HepG2 (cell line): Measurements from ENCODE around the gene CREBBP. TPM values are rescaled to one million over a fixed set of nuclear protein-coding genes. Genes with fewer than 3 reads are reported as not detected.

Experiments
- ATF2 ChIP-seq: sonication (generic); formaldehyde crosslinking; IDR thresholded peaks from 2 replicates; pipeline ENCODE4 v1.4.0; 2020; ENCODE audit warnings: missing genetic modification reagents
- ATF4 ChIP-seq, 2 experiments: fragments of 450-650 bp in 1 of 2; sonication (generic) in 1 of 2; formaldehyde crosslinking; IDR thresholded peaks; 2 replicates each; pipeline versions ENCODE4 v1.5.0 to v1.8.0; 2020 to 2022; ENCODE audit warnings: mild to moderate bottlenecking in 1 of 2, missing genetic modification reagents in 1 of 2
- CHCHD3 ChIP-seq: sonication (generic); formaldehyde crosslinking; IDR thresholded peaks from 2 replicates; pipeline ENCODE4 v1.8.0; 2022; ENCODE audit warnings: mild to moderate bottlenecking, missing genetic modification reagents, moderate library complexity
- ELF3 ChIP-seq: IDR thresholded peaks from 2 replicates; pipeline ENCODE4 v1.6.1; 2016; ENCODE audit warnings: missing genetic modification reagents, missing compliant biosample characterization
- FOXO1 ChIP-seq: sonication (generic); formaldehyde crosslinking; IDR thresholded peaks from 2 replicates; pipeline ENCODE4 v1.4.0; 2020; ENCODE audit warnings: missing genetic modification reagents
- GABPA ChIP-seq, 2 experiments: IDR thresholded peaks; 2 replicates each; pipeline ENCODE4 v1.6.1; 2011 to 2016; ENCODE audit warnings: low read depth in 2 of 2, low read length in 1 of 2, missing biosample characterization in 1 of 2, missing genetic modification characterization in 1 of 2
- HNRNPLL ChIP-seq: fragments of 200-400 bp; formaldehyde crosslinking; IDR thresholded peaks from 2 replicates; pipeline ENCODE4 v1.6.1; 2017; ENCODE audit warnings: mild to moderate bottlenecking, low read depth, low read length; ENCODE audit not compliant: poor library complexity, severe bottlenecking
- HOXA7 ChIP-seq: sonication (generic); formaldehyde crosslinking; IDR thresholded peaks from 2 replicates; pipeline ENCODE4 v1.8.1; 2022; ENCODE audit warnings: mild to moderate bottlenecking, missing genetic modification reagents, moderate library complexity
- IKZF1 ChIP-seq: fragments of 450-650 bp; IDR thresholded peaks from 2 replicates; pipeline ENCODE4 v1.7.1; 2016
- IRF2 ChIP-seq: IDR thresholded peaks from 2 replicates; pipeline ENCODE4 v1.6.1; 2018; ENCODE audit warnings: missing genetic modification reagents, missing compliant biosample characterization
- IRX3 ChIP-seq: sonication (generic); formaldehyde crosslinking; IDR thresholded peaks from 2 replicates; pipeline ENCODE4 v1.8.1; 2023; ENCODE audit warnings: mild to moderate bottlenecking, low read depth, missing genetic modification reagents, borderline replicate concordance
- KDM5A ChIP-seq: fragments of 200-600 bp; sonication (generic); IDR thresholded peaks from 2 replicates; pipeline ENCODE4 v1.7.0; 2018; ENCODE audit warnings: antibody characterized with exemption, mild to moderate bottlenecking, low read length, borderline replicate concordance
- MED1 ChIP-seq: sonication (generic); formaldehyde crosslinking; IDR thresholded peaks from 2 replicates; pipeline ENCODE4 v1.4.0; 2020; ENCODE audit warnings: missing genetic modification reagents
- MYNN ChIP-seq: sonication (generic); formaldehyde crosslinking; IDR thresholded peaks from 2 replicates; pipeline ENCODE4 v1.4.0; 2020; ENCODE audit warnings: mild to moderate bottlenecking, low read depth, missing genetic modification reagents
- ONECUT2 ChIP-seq: sonication (generic); formaldehyde crosslinking; IDR thresholded peaks from 2 replicates; pipeline ENCODE4 v1.4.0; 2020; ENCODE audit warnings: missing genetic modification reagents
- PTBP1 ChIP-seq: fragments of 200-400 bp; formaldehyde crosslinking; IDR thresholded peaks from 2 replicates; pipeline ENCODE4 v1.6.1; 2018; ENCODE audit warnings: low read length, low read depth; ENCODE audit not compliant: poor library complexity, severe bottlenecking
- REXO4 ChIP-seq: sonication (generic); formaldehyde crosslinking; IDR thresholded peaks from 2 replicates; pipeline ENCODE4 v1.8.0; 2022; ENCODE audit warnings: missing genetic modification reagents, mild to moderate bottlenecking, borderline replicate concordance
- SALL1 ChIP-seq: sonication (generic); formaldehyde crosslinking; IDR thresholded peaks from 2 replicates; pipeline ENCODE4 v1.8.0; 2022; ENCODE audit warnings: mild to moderate bottlenecking, missing genetic modification reagents
- SKI ChIP-seq: fragments of 450-650 bp; IDR thresholded peaks from one replicate; pipeline ENCODE4 v1.6.1; 2018; ENCODE audit warnings: mild to moderate bottlenecking; ENCODE audit not compliant: partially characterized antibody
- SMAD9 ChIP-seq: sonication (generic); formaldehyde crosslinking; IDR thresholded peaks from 2 replicates; pipeline ENCODE4 v1.5.1; 2020; ENCODE audit warnings: mild to moderate bottlenecking, missing genetic modification reagents
- ZBTB3 ChIP-seq: sonication (generic); formaldehyde crosslinking; IDR thresholded peaks from 2 replicates; pipeline ENCODE4 v1.4.0; 2020; ENCODE audit warnings: low read depth, mild to moderate bottlenecking, moderate library complexity, missing genetic modification reagents, borderline replicate concordance
- ZFAT ChIP-seq: sonication (generic); formaldehyde crosslinking; conservative IDR thresholded peaks from 2 replicates; pipeline ENCODE4 v1.8.1; 2023; ENCODE audit warnings: missing genetic modification reagents, inconsistent platforms
- ZNF224 ChIP-seq: sonication (generic); formaldehyde crosslinking; IDR thresholded peaks from 2 replicates; pipeline ENCODE4 v1.5.0; 2020; ENCODE audit warnings: mild to moderate bottlenecking, missing genetic modification reagents
- ZNF263 ChIP-seq: sonication (generic); formaldehyde crosslinking; IDR thresholded peaks from 2 replicates; pipeline ENCODE4 v1.4.0; 2020; ENCODE audit warnings: missing genetic modification reagents
- ZNF430 ChIP-seq: sonication (generic); formaldehyde crosslinking; IDR thresholded peaks from 2 replicates; pipeline ENCODE4 v1.9.0; 2021; ENCODE audit warnings: mild to moderate bottlenecking, missing genetic modification reagents
- ZNF446 ChIP-seq: sonication (generic); formaldehyde crosslinking; IDR thresholded peaks from 2 replicates; pipeline ENCODE4 v1.5.0; 2020; ENCODE audit warnings: mild to moderate bottlenecking, missing genetic modification reagents
- ZNF672 ChIP-seq: sonication (generic); formaldehyde crosslinking; IDR thresholded peaks from 2 replicates; pipeline ENCODE4 v1.8.1; 2022; ENCODE audit warnings: missing genetic modification reagents
- ZNF772 ChIP-seq: sonication (generic); formaldehyde crosslinking; IDR thresholded peaks from 2 replicates; pipeline ENCODE4 v1.5.0; 2020; ENCODE audit warnings: mild to moderate bottlenecking, missing genetic modification reagents
- ZNF780A ChIP-seq: sonication (generic); formaldehyde crosslinking; IDR thresholded peaks from 2 replicates; pipeline ENCODE4 v1.8.0; 2022; ENCODE audit warnings: mild to moderate bottlenecking, missing genetic modification reagents, moderate library complexity
- ZNF782 ChIP-seq: sonication (generic); formaldehyde crosslinking; IDR thresholded peaks from 2 replicates; pipeline ENCODE4 v1.4.0; 2020; ENCODE audit warnings: missing genetic modification reagents, mild to moderate bottlenecking, borderline replicate concordance
- ZNF788 ChIP-seq: sonication (generic); formaldehyde crosslinking; IDR thresholded peaks from 2 replicates; pipeline ENCODE4 v1.5.0; 2020; ENCODE audit warnings: mild to moderate bottlenecking, missing genetic modification reagents, borderline replicate concordance
- polyA plus RNA-seq, 8 experiments: library from polyadenylated mRNA; depleted of rRNA in 3 of 8; stranded (reverse) in 7 of 8; unstranded in 1 of 8; fragments of >200 nt; fragmentation: Illumina TruSeq in 4 of 8; extraction: Trizol in 4 of 8; gene quantifications; 2 replicates each; pipeline versions ENCODE4 v1.2.1 to v1.2.3, GENCODE V29; 2011 to 2016; ENCODE audit warnings: low read depth in 4 of 8, missing spikeins in 1 of 8, mixed read lengths in 1 of 8; ENCODE audit not compliant: insufficient read depth in 1 of 8
- total RNA-seq, 5 experiments: library from RNA; depleted of rRNA; stranded (reverse); fragments of >200 nt; fragmentation: Illumina TruSeq; extraction: Trizol; gene quantifications; 2 replicates each; pipeline ENCODE4 v1.2.3, GENCODE V29; 2016; ENCODE audit warnings: low read depth in 1 of 5

Gene CREBBP
- total and polyA plus RNA-seq, 2 of the 13 experiments (the other 11 are each of a cell fraction or from before 2014, with no cell fraction given), result 5.3 to 10.4 TPM

- TF ChIP-seq GABPA (IDR thresholded peaks at IDR 0.05; ENCODE audit: low read depth, low read length) (no peak), GABPA (CRISPR knock-in tag; IDR thresholded peaks at IDR 0.05; ENCODE audit: low read depth) (peak; percentile 78), SKI (peak; percentile 87), SMAD9 (CRISPR knock-in tag) (no peak), REXO4 (CRISPR knock-in tag) (no peak), CHCHD3 (CRISPR knock-in tag) (no peak), IKZF1 (no peak), ZNF672 (no peak), MED1 (peak; percentile 99), ZNF263 (CRISPR knock-in tag) (no peak; the same call in 1 of the 2 replicates), ATF4 (CRISPR knock-in tag; IDR thresholded peaks at IDR 0.05) (peak in 1 of 2 experiments; percentile 70; a peak in 1 of 4 replicates), ONECUT2 (CRISPR knock-in tag) (peak; percentile 99), ZNF782 (0 out of 2 replicates have a peak, but pooled peaks have one; percentile 33), IRX3 (CRISPR knock-in tag) (no peak), ZNF788 (peak; percentile 98), HNRNPLL (no peak), KDM5A (peak; percentile 10; the same call in 1 of the 2 replicates), SALL1 (peak; percentile 100), ELF3 (CRISPR knock-in tag) (peak; percentile 93), ZFAT (no peak), ZNF446 (CRISPR knock-in tag) (peak; percentile 65; the same call in 1 of the 2 replicates), ZNF430 (CRISPR knock-in tag) (peak; percentile 97), ZNF772 (CRISPR knock-in tag) (peak; percentile 95), PTBP1 (peak; percentile 41), FOXO1 (CRISPR knock-in tag) (peak; percentile 94), HOXA7 (no peak), ATF2 (CRISPR knock-in tag) (peak; percentile 93), ZNF224 (peak; percentile 19; the same call in 1 of the 2 replicates), IRF2 (CRISPR knock-in tag) (peak; percentile 95), ZNF780A (no peak), MYNN (CRISPR knock-in tag) (no peak), ZBTB3 (CRISPR knock-in tag) (no peak)
These were observed 184.7 kb downstream of the CREBBP start (continued) for GRCh38 chr16:3695610-3696369.
